PC-3 (cell line): ENCODE results near the gene TBC1D24. TPM values are rescaled to one million over a fixed set of nuclear protein-coding genes. Genes with fewer than 3 reads are reported as not detected.

Source experiments
- ATAC-seq: fragments of 200-7000 bp; cut with Tn5 transposase; 2 replicates; pipeline ENCODE4 v1.9.1; 2020; ENCODE audit warnings: mild to moderate bottlenecking, moderate library complexity
- BruUV-seq: library from RNA; stranded (reverse); fragments of 400-500 nt; replicated peaks from 2 replicates; lab custom pipeline; 2021; lab: Mats Ljungman, UMichigan
- CTCF ChIA-PET: fragments of 300-600 bp; sonication (Branson Sonifier 250); formaldehyde crosslinking; loops from one replicate; lab custom pipeline; 2022; ENCODE audit warnings: antibody characterized with exemption; lab: Charles Lee
- POLR2A ChIA-PET: fragments of 300-600 bp; sonication (Branson Sonifier 250); formaldehyde crosslinking; loops from one replicate; lab custom pipeline; 2022; ENCODE audit warnings: antibody characterized with exemption; ENCODE audit not compliant: unreplicated experiment; lab: Charles Lee
- DNase-seq: peaks from one replicate; pipeline ENCODE4 v3.0.0-alpha.2; 2015
- H2AFZ ChIP-seq: fragments of 300-600 bp; sonication (generic); 2 replicates; pipeline ENCODE4 v1.6.0; 2016; ENCODE audit warnings: antibody characterized with exemption, low read length
- H3F3A ChIP-seq: fragments of 300-600 bp; sonication (generic); one replicate; pipeline ENCODE4 v1.6.0; 2017; ENCODE audit warnings: antibody characterized with exemption, low read length, control low read depth, mild to moderate bottlenecking; ENCODE audit not compliant: unreplicated experiment
- H3K27ac ChIP-seq: fragments of 300-600 bp; sonication (generic); 2 replicates; pipeline ENCODE4 v1.5.1; 2016; ENCODE audit warnings: mild to moderate bottlenecking, low read length
- H3K27me3 ChIP-seq: fragments of 300-600 bp; sonication (generic); 2 replicates; pipeline ENCODE4 v1.6.1; 2016; ENCODE audit warnings: low read length, mixed read lengths
- H3K36me3 ChIP-seq: fragments of 300-600 bp; sonication (generic); 2 replicates; pipeline ENCODE4 v1.6.1; 2016; ENCODE audit warnings: low read depth, mixed run types, low read length, mixed read lengths
- H3K4me1 ChIP-seq: fragments of 300-600 bp; sonication (generic); 2 replicates; pipeline ENCODE4 v1.5.1; 2016; ENCODE audit warnings: low read length; ENCODE audit not compliant: insufficient read depth
- H3K4me2 ChIP-seq: fragments of 300-600 bp; sonication (generic); 2 replicates; pipeline ENCODE4 v1.6.0; 2016; ENCODE audit warnings: low read length
- H3K4me3 ChIP-seq: fragments of 300-600 bp; sonication (generic); 2 replicates; pipeline ENCODE4 v1.5.1; 2016; ENCODE audit warnings: mild to moderate bottlenecking, low read length, mixed read lengths
- H3K79me2 ChIP-seq: fragments of 300-600 bp; sonication (generic); 2 replicates; pipeline ENCODE4 v1.6.1; 2017; ENCODE audit warnings: low read length, mixed read lengths
- H3K9ac ChIP-seq: fragments of 300-600 bp; sonication (generic); 2 replicates; pipeline ENCODE4 v1.6.0; 2016; ENCODE audit warnings: mild to moderate bottlenecking, low read length
- H3K9me2 ChIP-seq: fragments of 300-600 bp; sonication (generic); replicated peaks from 2 replicates; pipeline ENCODE4 v1.6.1; 2016; ENCODE audit warnings: mixed run types, low read length, mixed read lengths
- H3K9me3 ChIP-seq: fragments of 300-600 bp; sonication (generic); 2 replicates; pipeline ENCODE4 v1.6.1; 2016; ENCODE audit warnings: low read length, mixed read lengths
- H4K20me1 ChIP-seq: fragments of 300-600 bp; sonication (generic); 2 replicates; pipeline ENCODE4 v1.6.1; 2016; ENCODE audit warnings: low read length, mixed read lengths
- EZH2 ChIP-seq: fragments of 300-600 bp; sonication (generic); IDR thresholded peaks from one replicate; pipeline ENCODE4 v1.6.1; 2017; ENCODE audit warnings: antibody characterized with exemption, mild to moderate bottlenecking, low read length; ENCODE audit not compliant: unreplicated experiment
- EZH2phosphoT487 ChIP-seq: fragments of 300-600 bp; sonication (generic); IDR thresholded peaks from 2 replicates; pipeline ENCODE4 v1.6.1; 2018; ENCODE audit warnings: mild to moderate bottlenecking, antibody characterized with exemption, low read length, borderline replicate concordance
- intact Hi-C: fragments of 100-400 bp; cut with micrococcal nuclease; formaldehyde crosslinking; loops from 2 replicates; pipeline ENCODE4 v1.9.0; 2023
- total RNA-seq: library from RNA; depleted of rRNA; stranded (reverse); fragments of >200 nt; gene quantifications from 2 replicates; pipeline ENCODE4 v1.2.3, GENCODE V29; 2014
- TF ChIP-seq, protein P1 (sequence below): fragments of 300-600 bp; sonication (generic); conservative IDR thresholded peaks from 2 replicates; pipeline ENCODE4 v1.5.1; 2017; ENCODE audit warnings: antibody characterized with exemption, low read depth, mild to moderate bottlenecking, low read length

Gene TBC1D24
- total RNA-seq, 1 experiment from 2014 or later: 15.2 TPM

DNA sequence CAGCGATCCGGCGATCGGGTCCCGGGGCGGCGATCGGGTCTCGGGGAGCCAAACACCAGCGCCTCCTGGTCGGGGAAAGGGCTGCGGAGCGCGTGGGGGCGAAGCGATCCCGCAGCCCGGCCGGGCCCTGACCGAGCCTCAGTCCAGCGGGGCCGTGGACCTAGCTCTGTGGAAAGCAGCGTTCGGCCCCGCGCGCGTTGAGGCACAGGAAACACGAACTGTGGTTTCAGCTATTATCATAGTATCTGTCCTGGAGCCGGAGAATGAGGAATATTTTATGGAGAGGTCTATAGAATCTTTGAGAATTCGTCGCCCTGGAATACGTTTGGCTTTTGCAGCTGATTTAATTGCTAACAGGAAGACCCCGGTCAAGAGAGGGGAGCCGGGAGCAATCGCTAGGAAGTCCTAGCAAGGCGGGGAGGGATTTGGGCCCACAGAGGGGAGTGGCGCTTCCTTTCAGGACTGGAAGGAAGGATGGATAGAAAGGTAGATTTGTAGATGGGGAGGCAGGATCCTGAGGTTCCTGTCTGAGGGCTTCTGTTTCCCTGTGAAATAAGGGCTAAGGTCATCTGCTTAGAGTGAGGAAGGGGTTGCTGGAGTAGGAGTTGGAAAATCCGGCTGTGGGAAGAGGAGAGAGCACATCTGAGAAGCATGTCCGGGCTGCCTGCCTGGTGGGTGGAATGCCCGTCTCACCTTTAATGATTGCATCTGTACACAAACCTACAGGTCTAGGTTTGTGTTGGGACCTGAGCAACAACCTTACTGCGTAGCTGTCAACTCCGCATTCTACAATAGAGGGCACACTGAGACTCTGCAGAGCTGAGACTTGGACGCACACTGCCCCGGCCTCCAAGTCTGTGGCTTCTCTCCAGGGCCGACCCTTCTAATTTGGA, 44.9 kb upstream of the TBC1D24 start:
- ATAC-seq (peak; percentile 35), DNase-seq (peak; percentile 45)
- Histone ChIP-seq H3K27me3 (no peaks in the 10 kb centered on the region), H3K4me1 (peaks cover 13% of the 10 kb centered on the region), H3F3A (no peaks in the 10 kb centered on the region), H3K4me2 (peak overlapping the region; percentile 94), H3K27ac (no peak overlapping the region), H3K36me3 (peaks cover 10% of the 10 kb centered on the region; the same call in 1 of the 2 replicates), H3K4me3 (peak overlapping the region; percentile 91), H3K79me2 (peaks cover 32% of the 10 kb centered on the region), H4K20me1 (peaks cover 8% of the 10 kb centered on the region; the same call in 1 of the 2 replicates), H3K9me2 (no peaks in the 10 kb centered on the region), H3K9ac (peak overlapping the region; percentile 88), H2AFZ (peak overlapping the region; percentile 87), H3K9me3 (no peaks in the 10 kb centered on the region)
- intact Hi-C loops: loop anchor here (1.0 to 2.0 kb wide), 2 partner anchors 71 to 89 kb away; partner anchors contain the start of gene ABCA3
- BruUV-seq: TSS peak; percentile 40
- ChIA-PET CTCF (interaction anchor here (0.6 to 1.2 kb wide), 2 partner anchors 28 to 71 kb away, joined by 3 read pairs; no protein-coding TSS in a partner anchor), POLR2A (no interaction called here)
- TF ChIP-seq, protein P1, sequence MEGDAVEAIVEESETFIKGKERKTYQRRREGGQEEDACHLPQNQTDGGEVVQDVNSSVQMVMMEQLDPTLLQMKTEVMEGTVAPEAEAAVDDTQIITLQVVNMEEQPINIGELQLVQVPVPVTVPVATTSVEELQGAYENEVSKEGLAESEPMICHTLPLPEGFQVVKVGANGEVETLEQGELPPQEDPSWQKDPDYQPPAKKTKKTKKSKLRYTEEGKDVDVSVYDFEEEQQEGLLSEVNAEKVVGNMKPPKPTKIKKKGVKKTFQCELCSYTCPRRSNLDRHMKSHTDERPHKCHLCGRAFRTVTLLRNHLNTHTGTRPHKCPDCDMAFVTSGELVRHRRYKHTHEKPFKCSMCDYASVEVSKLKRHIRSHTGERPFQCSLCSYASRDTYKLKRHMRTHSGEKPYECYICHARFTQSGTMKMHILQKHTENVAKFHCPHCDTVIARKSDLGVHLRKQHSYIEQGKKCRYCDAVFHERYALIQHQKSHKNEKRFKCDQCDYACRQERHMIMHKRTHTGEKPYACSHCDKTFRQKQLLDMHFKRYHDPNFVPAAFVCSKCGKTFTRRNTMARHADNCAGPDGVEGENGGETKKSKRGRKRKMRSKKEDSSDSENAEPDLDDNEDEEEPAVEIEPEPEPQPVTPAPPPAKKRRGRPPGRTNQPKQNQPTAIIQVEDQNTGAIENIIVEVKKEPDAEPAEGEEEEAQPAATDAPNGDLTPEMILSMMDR: peak; percentile 29; the same call in 1 of the 2 replicates
- TF ChIP-seq EZH2phosphoT487: no peak
- no peak for TF ChIP-seq EZH2

DNA sequence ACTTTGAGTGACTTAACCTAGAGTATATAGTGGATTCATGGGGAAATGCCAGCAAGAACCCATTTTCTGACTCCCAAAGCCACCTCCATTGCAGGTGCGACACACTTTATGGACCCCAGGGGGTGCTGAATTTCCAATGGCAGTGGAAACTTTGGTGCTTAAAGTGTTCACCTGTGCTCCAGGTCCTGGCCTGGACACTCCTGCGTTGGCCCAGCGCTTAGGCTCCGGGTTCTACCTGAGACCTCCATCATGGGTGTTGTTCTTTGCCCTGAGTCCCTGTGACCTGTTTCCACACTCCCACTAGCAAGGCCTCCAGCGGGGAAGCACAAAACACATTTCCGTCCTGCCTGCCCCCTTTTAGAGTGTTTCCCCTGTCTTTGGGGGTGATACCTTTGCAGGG, 42.6 kb upstream of the TBC1D24 start:
- H3F3A ChIP-seq: no peaks in the 10 kb centered on the region
- H4K20me1 ChIP-seq: peaks cover 8% of the 10 kb centered on the region; the same call in 1 of the 2 replicates
- H3K27ac ChIP-seq: no peak overlapping the region
- peaks cover 32% of the 10 kb centered on the region for H3K79me2 ChIP-seq
- ChIA-PET POLR2A (no interaction called here), CTCF (no interaction called here)
- no peak overlapping the region for H2AFZ ChIP-seq
- no peak overlapping the region for H3K4me2 ChIP-seq
- no peaks in the 10 kb centered on the region for H3K9me2 ChIP-seq
- ATAC-seq (no peak), DNase-seq (no peak)
- TF ChIP-seq EZH2phosphoT487: no peak
- no peak for TF ChIP-seq EZH2
- TF ChIP-seq, protein P1: no peak; the same call in 1 of the 2 replicates
- H3K4me3 ChIP-seq: no peak overlapping the region
- no peak overlapping the region for H3K9ac ChIP-seq
- H3K27me3 ChIP-seq: no peaks in the 10 kb centered on the region
- intact Hi-C loops: no loop called here
- no peaks in the 10 kb centered on the region for H3K9me3 ChIP-seq
- BruUV-seq: no TSS peak
- peaks cover 22% of the 10 kb centered on the region; the same call in 1 of the 2 replicates for H3K36me3 ChIP-seq
- H3K4me1 ChIP-seq: peaks cover 9% of the 10 kb centered on the region
